Ishikawa (cell line): ENCODE data around the gene RPS10.

Source experiments
- CEBPB ChIP-seq: IDR thresholded peaks from 2 replicates; pipeline ENCODE4 v1.6.1; 2012
- CREB1 ChIP-seq: IDR thresholded peaks from 2 replicates; pipeline ENCODE4 v1.6.1; 2012; ENCODE audit warnings: low read depth
- EGR1 ChIP-seq: IDR thresholded peaks from 2 replicates; pipeline ENCODE4 v1.6.1; 2012
- EP300 ChIP-seq: IDR thresholded peaks from 2 replicates; pipeline ENCODE4 v1.6.1; 2012; ENCODE audit warnings: borderline replicate concordance
- FOXM1 ChIP-seq: IDR thresholded peaks from 2 replicates; pipeline ENCODE4 v1.6.1; 2012; ENCODE audit warnings: low read depth, borderline replicate concordance
- MAX ChIP-seq: IDR thresholded peaks from 2 replicates; pipeline ENCODE4 v1.6.1; 2012
- NFIC ChIP-seq: IDR thresholded peaks from 2 replicates; pipeline ENCODE4 v1.6.1; 2012
- RAD21 ChIP-seq: IDR thresholded peaks from 2 replicates; pipeline ENCODE4 v1.6.1; 2012; ENCODE audit warnings: low read depth
- REST ChIP-seq: IDR thresholded peaks from 2 replicates; pipeline ENCODE4 v1.6.1; 2012; ENCODE audit warnings: low read depth, mild to moderate bottlenecking
- TAF1 ChIP-seq: IDR thresholded peaks from 2 replicates; pipeline ENCODE4 v1.6.1; 2012; ENCODE audit warnings: low read depth, mild to moderate bottlenecking
- TCF12 ChIP-seq: IDR thresholded peaks from 2 replicates; pipeline ENCODE4 v1.6.1; 2012; ENCODE audit warnings: low read depth
- TEAD4 ChIP-seq: IDR thresholded peaks from 2 replicates; pipeline ENCODE4 v1.6.1; 2012
- USF1 ChIP-seq: IDR thresholded peaks from 2 replicates; pipeline ENCODE4 v1.6.1; 2012
- YY1 ChIP-seq: IDR thresholded peaks from 2 replicates; pipeline ENCODE4 v1.6.1; 2012; ENCODE audit warnings: low read depth
- ZBTB7A ChIP-seq: IDR thresholded peaks from 2 replicates; pipeline ENCODE4 v1.6.1; 2012; ENCODE audit warnings: low read depth

Gene RPS10

GRCh38 chr6:34436803-34437643 lies 11.2 kb upstream of the RPS10 start:
- no peak for TF ChIP-seq RAD21
- no peak for TF ChIP-seq TAF1
- no peak for TF ChIP-seq TEAD4
- TF ChIP-seq EGR1 = no peak
- TF ChIP-seq CREB1 = no peak
- no peak for TF ChIP-seq REST
- no peak for TF ChIP-seq MAX
- TF ChIP-seq EP300 = no peak
- no peak for TF ChIP-seq ZBTB7A
- TF ChIP-seq CEBPB = no peak
- TF ChIP-seq NFIC = no peak
- TF ChIP-seq FOXM1 = no peak
- no peak for TF ChIP-seq USF1

- TF ChIP-seq NFIC (no peak), YY1 (no peak), CEBPB (no peak), TAF1 (no peak), FOXM1 (no peak), MAX (no peak), REST (no peak), TCF12 (no peak), USF1 (no peak), TEAD4 (no peak), EGR1 (no peak), RAD21 (no peak), ZBTB7A (no peak), EP300 (no peak), CREB1 (no peak)
Measured at GRCh38 chr6:34435916-34436315, 10.0 kb upstream of the RPS10 start.

- TF ChIP-seq YY1 = no peak
- TF ChIP-seq EGR1 = no peak
- no peak for TF ChIP-seq TCF12
- no peak for TF ChIP-seq USF1
- TF ChIP-seq FOXM1 = no peak
- no peak for TF ChIP-seq TAF1
- TF ChIP-seq CEBPB = no peak
- TF ChIP-seq MAX = no peak
- no peak for TF ChIP-seq NFIC
- no peak for TF ChIP-seq ZBTB7A
- TF ChIP-seq TEAD4 = no peak
- no peak for TF ChIP-seq RAD21
- no peak for TF ChIP-seq REST
- no peak for TF ChIP-seq EP300
Measured at GRCh38 chr6:34425132-34425497, 754 bp downstream of the RPS10 start.
